A549 (cell line): ENCODE measurements around the gene WDR17.

Source experiments
- CBX2 ChIP-seq: fragments of 200-600 bp; sonication (generic); IDR thresholded peaks from 2 replicates; pipeline ENCODE4 v1.6.1; 2016; ENCODE audit warnings: low read depth, mild to moderate bottlenecking, borderline replicate concordance
- HOXA7 ChIP-seq: fragments of 250-450 bp; sonication (Bioruptor Pico); IDR thresholded peaks from 2 replicates; pipeline ENCODE4 v1.5.0; 2020; ENCODE audit warnings: mild to moderate bottlenecking, moderate library complexity
- KDM5A ChIP-seq: fragments of 200-600 bp; sonication (generic); IDR thresholded peaks from 2 replicates; pipeline ENCODE4 v1.6.1; 2016; ENCODE audit warnings: antibody characterized with exemption, mild to moderate bottlenecking
- MAFK ChIP-seq: fragments of 450-650 bp; IDR thresholded peaks from 2 replicates; pipeline ENCODE4 v1.6.1; 2014; ENCODE audit not compliant: partially characterized antibody
- NFE2L2 ChIP-seq: fragments of 150-350 bp; conservative IDR thresholded peaks from 2 replicates; pipeline ENCODE4 v1.6.1; 2014; ENCODE audit warnings: low read length
- POLR2A ChIP-seq: IDR thresholded peaks from 2 replicates; pipeline ENCODE4 v1.6.1; 2012; ENCODE audit warnings: mild to moderate bottlenecking, low read length
- TF ChIP-seq, protein P1 (sequence below): fragments of >200 bp; sonication (Bioruptor Twin); formaldehyde crosslinking; IDR thresholded peaks from 3 replicates; pipeline ENCODE4 v1.5.1; 2016
- TF ChIP-seq, protein P2 (sequence below): fragments of >200 bp; sonication (Bioruptor Twin); formaldehyde crosslinking; IDR thresholded peaks from 2 replicates; pipeline ENCODE4 v1.6.1; 2016
- TF ChIP-seq, protein P3 (sequence below): fragments of 150-350 bp; IDR thresholded peaks from 2 replicates; pipeline ENCODE4 v1.6.1; 2014; ENCODE audit warnings: low read depth, mild to moderate bottlenecking, low read length

DNA sequence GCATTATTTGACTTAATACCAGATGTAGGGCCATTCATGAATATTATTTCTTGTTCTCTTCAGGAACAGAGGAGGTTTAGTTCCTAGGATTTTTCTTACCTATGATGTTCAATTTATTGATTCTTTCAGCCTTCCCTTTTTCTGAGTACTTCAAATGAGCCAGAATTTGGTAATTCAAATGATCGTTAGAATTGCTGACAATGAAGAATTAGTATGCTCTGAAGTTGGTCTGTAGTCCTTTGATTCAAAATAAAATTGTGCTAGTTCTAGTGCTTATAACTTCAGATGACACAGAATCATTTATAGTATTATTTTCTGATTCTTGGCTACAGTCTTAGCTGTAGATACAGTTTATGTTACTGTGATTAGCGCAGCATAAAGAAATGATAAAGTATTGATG is 35.2 kb upstream of the WDR17 start:
- TF ChIP-seq KDM5A (no peak), HOXA7 (CRISPR knock-in tag) (no peak), POLR2A (no peak), MAFK (peak; percentile 70), CBX2 (no peak), NFE2L2 (no peak)
- TF ChIP-seq, protein P1, sequence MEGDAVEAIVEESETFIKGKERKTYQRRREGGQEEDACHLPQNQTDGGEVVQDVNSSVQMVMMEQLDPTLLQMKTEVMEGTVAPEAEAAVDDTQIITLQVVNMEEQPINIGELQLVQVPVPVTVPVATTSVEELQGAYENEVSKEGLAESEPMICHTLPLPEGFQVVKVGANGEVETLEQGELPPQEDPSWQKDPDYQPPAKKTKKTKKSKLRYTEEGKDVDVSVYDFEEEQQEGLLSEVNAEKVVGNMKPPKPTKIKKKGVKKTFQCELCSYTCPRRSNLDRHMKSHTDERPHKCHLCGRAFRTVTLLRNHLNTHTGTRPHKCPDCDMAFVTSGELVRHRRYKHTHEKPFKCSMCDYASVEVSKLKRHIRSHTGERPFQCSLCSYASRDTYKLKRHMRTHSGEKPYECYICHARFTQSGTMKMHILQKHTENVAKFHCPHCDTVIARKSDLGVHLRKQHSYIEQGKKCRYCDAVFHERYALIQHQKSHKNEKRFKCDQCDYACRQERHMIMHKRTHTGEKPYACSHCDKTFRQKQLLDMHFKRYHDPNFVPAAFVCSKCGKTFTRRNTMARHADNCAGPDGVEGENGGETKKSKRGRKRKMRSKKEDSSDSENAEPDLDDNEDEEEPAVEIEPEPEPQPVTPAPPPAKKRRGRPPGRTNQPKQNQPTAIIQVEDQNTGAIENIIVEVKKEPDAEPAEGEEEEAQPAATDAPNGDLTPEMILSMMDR: no peak
- TF ChIP-seq, protein P2, sequence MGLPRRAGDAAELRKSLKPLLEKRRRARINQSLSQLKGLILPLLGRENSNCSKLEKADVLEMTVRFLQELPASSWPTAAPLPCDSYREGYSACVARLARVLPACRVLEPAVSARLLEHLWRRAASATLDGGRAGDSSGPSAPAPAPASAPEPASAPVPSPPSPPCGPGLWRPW: no peak
- TF ChIP-seq, protein P3, sequence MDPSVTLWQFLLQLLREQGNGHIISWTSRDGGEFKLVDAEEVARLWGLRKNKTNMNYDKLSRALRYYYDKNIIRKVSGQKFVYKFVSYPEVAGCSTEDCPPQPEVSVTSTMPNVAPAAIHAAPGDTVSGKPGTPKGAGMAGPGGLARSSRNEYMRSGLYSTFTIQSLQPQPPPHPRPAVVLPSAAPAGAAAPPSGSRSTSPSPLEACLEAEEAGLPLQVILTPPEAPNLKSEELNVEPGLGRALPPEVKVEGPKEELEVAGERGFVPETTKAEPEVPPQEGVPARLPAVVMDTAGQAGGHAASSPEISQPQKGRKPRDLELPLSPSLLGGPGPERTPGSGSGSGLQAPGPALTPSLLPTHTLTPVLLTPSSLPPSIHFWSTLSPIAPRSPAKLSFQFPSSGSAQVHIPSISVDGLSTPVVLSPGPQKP: no peak
